ENCODE results near the gene BTBD17. TPM values are rescaled to one million over a fixed set of nuclear protein-coding genes. Genes with fewer than 3 reads are reported as not detected.

Gene BTBD17
- total RNA-seq, 1 experiment from 2014 or later = not detected

GRCh38 chr17:74339537-74340195 is 22.0 kb downstream of the BTBD17 start:
- DNase-seq (ENCODE audit: extremely low read depth, low read depth) = no peak

GRCh38 chr17:74337834-74338500 is 23.7 kb downstream of the BTBD17 start:
- no peak for DNase-seq (ENCODE audit: extremely low read depth, low read depth)

GRCh38 chr17:74336307-74336706 is 25.4 kb downstream of the BTBD17 start:
- no peak for DNase-seq (ENCODE audit: extremely low read depth, low read depth)

GRCh38 chr17:74335529-74336062 is 26.1 kb downstream of the BTBD17 start:
- no peak for DNase-seq (ENCODE audit: extremely low read depth, low read depth)

GRCh38 chr17:74334393-74335039 is 27.2 kb downstream of the BTBD17 start:
- DNase-seq (ENCODE audit: extremely low read depth, low read depth) = no peak

GRCh38 chr17:74332763-74333283 is 28.8 kb downstream of the BTBD17 start:
- DNase-seq (ENCODE audit: extremely low read depth, low read depth) = no peak

GRCh38 chr17:74332017-74332650 is 29.5 kb downstream of the BTBD17 start:
- no peak for DNase-seq (ENCODE audit: extremely low read depth, low read depth)

GRCh38 chr17:74330446-74330845 is 31.2 kb downstream of the BTBD17 start:
- DNase-seq (ENCODE audit: extremely low read depth, low read depth) = no peak

GRCh38 chr17:74329378-74329777 is 32.3 kb downstream of the BTBD17 start:
- no peak for DNase-seq (ENCODE audit: extremely low read depth, low read depth)

- DNase-seq (ENCODE audit: extremely low read depth, low read depth) = no peak
Measured at GRCh38 chr17:74328487-74328886, 33.2 kb downstream of the BTBD17 start.

GRCh38 chr17:74326506-74326905 is 35.2 kb downstream of the BTBD17 start:
- no peak for DNase-seq (ENCODE audit: extremely low read depth, low read depth)

GRCh38 chr17:74325743-74326379 is 35.8 kb downstream of the BTBD17 start, which contains the start of gene KIF19:
Gene KIF19, plus strand, starts transcription at chr17:74326226. Its CDS starts 124 bp downstream, at chr17:74326350.
- peak; percentile 28 for DNase-seq (ENCODE audit: extremely low read depth, low read depth)

GRCh38 chr17:74325376-74325742 is 36.3 kb downstream of the BTBD17 start:
- no peak for DNase-seq (ENCODE audit: extremely low read depth, low read depth)

- no peak for DNase-seq (ENCODE audit: extremely low read depth, low read depth)
Measured at GRCh38 chr17:74324521-74324920, 37.1 kb downstream of the BTBD17 start.

GRCh38 chr17:74318391-74318790 is 43.3 kb downstream of the BTBD17 start:
- DNase-seq (ENCODE audit: extremely low read depth, low read depth) = no peak

- no peak for DNase-seq (ENCODE audit: extremely low read depth, low read depth)
Measured at GRCh38 chr17:74317071-74317470, 44.6 kb downstream of the BTBD17 start.

- no peak for DNase-seq (ENCODE audit: extremely low read depth, low read depth)
Measured at GRCh38 chr17:74316220-74316619, 45.4 kb downstream of the BTBD17 start.

- DNase-seq (ENCODE audit: extremely low read depth, low read depth) = no peak
Measured at GRCh38 chr17:74314877-74315276, 46.8 kb downstream of the BTBD17 start.

- DNase-seq (ENCODE audit: extremely low read depth, low read depth) = no peak
Measured at GRCh38 chr17:74309902-74310301, 51.8 kb downstream of the BTBD17 start.

- no peak for DNase-seq (ENCODE audit: extremely low read depth, low read depth)
Measured at GRCh38 chr17:74307984-74308773, 53.5 kb downstream of the BTBD17 start.

All from NCI-H460 (cell line).